AG09319 (cell line): Measurements from ENCODE around the gene DAPK3.
"Not testable (repeated sequence)": the region's sequence is repeated elsewhere in the genome, so short reads cannot be mapped to it uniquely, and the experiment has no call there.

Experiments used
- DNase-seq: peaks from one replicate; pipeline ENCODE4 v3.0.0-alpha.2; 2010; ENCODE audit warnings: low read depth; ENCODE audit errors: extremely low read depth
- TF ChIP-seq, protein P1 (sequence below): IDR thresholded peaks from 2 replicates; pipeline ENCODE4 v1.5.1; 2011; ENCODE audit warnings: low read depth, mild to moderate bottlenecking, inconsistent platforms, low read length, moderate library complexity

DAPK3 gene

DNA sequence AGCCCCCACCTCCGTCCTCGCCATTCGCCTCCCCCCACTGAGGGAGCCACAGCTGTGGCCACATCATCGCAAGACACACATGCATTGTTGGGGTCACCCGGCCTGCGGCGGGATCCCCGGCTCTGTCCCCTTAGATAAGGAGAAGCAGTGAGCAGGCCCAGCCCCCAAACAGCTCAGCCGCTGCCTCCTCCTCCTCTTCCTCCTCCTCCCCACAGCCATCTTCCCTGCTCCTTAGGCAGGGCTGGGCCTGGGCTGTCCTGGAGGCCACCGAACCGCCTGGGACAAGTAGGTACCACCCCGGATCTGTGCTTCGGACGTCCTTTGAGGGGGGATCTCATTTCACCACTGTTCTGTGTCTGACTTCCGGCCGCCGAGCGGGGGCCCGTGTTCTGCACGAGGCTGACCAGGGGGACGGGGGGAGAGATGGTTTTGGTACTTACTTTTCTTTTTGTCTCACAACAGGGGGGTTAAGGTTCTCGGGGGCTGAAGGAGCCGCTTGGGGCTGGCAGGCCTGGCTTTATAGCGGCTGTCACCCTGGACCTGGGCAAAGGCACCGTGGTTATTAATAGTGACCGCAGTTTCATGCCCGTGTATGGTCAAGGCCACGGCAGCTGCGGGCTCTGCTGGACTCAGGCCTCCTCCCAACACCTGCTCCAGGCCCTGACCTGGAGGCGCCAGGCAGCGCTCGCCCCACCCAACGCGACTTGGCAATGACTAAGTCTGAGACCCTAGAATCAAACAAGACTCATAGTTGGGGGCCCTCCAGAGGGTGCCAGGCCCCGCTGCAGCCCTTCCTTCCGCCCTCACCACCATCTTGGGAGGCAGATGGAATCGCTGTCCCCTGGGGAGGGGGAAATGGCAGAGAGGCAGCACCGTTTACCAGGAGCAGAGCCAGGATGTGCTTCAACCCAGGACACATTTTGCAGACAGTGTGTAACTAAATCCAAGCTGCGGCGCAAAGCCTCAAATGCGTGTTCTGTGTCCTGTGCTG lies 19.7 kb downstream of the DAPK3 start:
- no peak for DNase-seq
- TF ChIP-seq, protein P1, sequence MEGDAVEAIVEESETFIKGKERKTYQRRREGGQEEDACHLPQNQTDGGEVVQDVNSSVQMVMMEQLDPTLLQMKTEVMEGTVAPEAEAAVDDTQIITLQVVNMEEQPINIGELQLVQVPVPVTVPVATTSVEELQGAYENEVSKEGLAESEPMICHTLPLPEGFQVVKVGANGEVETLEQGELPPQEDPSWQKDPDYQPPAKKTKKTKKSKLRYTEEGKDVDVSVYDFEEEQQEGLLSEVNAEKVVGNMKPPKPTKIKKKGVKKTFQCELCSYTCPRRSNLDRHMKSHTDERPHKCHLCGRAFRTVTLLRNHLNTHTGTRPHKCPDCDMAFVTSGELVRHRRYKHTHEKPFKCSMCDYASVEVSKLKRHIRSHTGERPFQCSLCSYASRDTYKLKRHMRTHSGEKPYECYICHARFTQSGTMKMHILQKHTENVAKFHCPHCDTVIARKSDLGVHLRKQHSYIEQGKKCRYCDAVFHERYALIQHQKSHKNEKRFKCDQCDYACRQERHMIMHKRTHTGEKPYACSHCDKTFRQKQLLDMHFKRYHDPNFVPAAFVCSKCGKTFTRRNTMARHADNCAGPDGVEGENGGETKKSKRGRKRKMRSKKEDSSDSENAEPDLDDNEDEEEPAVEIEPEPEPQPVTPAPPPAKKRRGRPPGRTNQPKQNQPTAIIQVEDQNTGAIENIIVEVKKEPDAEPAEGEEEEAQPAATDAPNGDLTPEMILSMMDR, result no peak

DNA sequence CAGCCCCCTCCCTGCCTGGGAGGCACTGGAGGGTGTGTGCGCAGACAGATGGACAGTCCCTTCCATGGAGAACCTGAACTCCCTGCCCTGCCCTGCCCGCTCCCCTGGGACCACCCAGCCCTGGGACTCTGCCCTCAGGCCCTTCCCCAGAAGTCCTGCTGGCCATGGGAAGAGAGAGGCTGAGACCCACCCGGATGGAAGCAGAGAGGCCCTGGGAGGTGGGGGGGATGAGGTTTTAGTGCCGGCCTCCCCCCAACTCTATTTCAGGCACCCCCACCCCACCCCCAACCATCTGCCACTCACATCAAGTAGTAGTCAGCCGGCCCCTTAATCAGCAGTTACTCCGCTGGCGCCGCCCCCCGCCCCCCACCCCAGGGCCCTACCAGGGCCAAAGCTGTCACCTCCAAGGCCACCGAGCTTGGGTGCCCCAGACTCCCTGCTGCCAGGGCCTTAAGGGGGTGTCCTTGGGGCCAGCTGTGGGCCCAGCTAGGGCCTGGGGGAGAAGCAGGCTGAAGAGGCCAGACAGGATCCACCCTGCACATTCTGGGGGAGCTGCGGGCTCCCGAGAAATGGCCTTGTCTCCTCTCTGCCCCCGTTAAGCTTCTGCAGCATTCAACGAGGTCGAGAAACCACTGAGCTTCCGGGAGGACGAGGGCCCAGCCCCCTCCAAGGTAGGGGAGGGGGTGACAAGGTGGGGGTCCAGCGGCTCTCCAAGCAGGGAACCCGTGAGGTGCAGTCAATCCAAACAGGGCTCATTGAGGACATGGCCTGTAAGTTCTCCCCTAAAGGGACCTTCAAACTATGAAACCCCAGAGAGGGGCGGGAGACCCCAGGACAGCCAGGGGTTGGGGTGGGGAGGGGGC lies 20.7 kb downstream of the DAPK3 start:
- TF ChIP-seq, protein P1, result no peak
- no peak for DNase-seq

DNA sequence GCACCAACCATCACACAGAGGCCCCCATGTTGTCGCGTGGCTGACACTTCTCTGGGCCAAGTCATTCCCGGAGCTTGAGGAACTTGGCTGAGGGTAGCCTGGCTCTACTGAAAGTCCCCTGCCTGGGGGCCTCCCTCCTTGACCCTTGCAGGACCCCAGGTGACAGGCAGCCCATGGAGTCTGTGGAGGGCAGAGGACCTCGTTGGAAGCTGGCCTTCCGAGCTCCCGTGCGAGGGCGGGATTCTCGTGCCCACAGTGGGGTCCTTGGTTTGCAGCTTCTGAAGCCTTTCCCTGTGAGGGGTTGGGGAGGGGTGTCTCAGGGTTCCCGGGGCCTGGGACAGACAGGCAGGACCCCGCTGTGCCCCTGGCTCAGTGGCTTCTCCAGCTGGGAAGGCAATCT lies 21.6 kb downstream of the DAPK3 start:
- TF ChIP-seq, protein P1, result no peak
- no peak for DNase-seq

DNA sequence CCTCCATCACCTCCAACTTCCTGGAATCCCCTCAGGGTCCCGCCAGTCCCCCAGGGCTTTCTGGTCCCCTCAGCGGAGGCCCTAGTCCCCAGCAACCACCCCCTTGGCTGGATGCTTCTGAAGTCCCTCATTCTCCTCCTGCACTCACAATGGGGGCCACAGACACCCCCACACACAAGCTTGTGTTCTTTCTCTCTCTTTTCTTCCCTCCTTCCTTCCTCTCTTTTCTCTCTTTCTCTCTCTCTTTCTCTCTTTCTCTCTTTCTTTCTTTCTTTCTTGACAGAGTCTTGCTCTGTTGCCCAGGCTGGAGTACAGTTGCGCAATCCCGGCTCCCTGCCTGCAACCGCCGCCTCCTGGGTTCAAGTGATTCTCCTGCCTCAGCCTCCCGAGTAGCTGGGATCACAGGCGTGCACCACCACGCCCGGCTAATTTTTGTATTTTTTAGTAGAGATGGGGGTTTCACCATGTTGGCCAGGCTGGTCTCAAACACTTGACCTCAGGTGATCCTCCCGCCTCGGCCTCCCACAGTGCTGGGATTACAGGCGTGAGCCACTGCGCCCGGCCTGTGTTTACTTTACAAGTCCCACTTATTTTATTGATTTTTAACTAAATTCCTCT lies 23.5 kb downstream of the DAPK3 start:
- DNase-seq, result not testable (repeated sequence)

DNA sequence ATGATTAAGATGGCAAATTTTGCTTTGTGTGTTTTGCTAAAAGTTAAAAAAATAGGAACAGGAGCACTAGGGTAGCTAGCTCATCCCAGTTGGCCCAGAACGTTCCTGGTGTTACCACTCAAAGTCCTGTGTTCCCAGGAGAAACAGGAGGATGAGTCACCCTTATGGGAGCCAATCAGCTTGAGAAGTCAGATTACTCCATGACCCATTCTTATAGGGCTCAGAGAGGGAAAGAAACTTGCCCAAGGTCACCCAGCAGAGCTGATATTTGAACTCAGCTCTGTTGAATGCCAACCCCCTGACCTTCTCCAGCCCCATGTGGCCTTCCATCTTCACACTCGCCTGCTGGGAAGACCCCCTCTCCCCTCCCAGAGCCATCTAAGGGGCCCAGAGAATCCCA lies 25.1 kb downstream of the DAPK3 start:
- TF ChIP-seq, protein P1, result no peak
- no peak for DNase-seq

DNA sequence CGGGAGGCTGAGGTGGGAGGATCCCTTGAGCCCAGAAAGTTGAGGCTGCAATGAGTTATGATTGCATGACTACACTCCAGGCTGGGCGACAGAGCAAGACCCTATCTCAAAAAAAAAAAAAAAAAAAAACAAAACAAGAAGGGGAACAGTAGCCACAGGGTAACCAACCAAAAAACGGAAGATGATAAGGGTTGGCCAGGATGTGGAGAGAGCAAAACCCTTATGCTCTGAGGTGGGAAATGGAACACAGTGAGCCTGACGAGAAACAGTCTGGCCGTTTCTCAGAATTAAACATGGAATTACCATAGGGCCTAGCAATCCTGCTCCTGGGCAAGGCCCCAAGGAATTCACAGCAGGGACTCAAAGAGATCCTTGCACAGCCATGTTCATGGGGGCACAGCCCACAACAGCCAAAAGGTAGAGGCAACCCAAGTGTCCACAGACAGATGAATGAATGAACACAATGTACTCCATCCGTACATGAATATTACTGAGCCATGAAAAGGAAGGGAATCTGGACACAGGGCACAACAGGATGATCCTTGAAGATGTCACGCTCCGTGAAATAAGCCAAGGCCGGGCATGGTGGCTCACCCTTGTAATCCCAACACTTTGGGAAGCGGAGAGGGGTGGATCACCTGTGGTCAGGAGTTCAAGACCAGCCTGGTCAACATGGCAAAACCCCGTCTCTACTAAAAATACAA lies 26.7 kb downstream of the DAPK3 start:
- TF ChIP-seq, protein P1, result no peak
- DNase-seq, result no peak

DNA sequence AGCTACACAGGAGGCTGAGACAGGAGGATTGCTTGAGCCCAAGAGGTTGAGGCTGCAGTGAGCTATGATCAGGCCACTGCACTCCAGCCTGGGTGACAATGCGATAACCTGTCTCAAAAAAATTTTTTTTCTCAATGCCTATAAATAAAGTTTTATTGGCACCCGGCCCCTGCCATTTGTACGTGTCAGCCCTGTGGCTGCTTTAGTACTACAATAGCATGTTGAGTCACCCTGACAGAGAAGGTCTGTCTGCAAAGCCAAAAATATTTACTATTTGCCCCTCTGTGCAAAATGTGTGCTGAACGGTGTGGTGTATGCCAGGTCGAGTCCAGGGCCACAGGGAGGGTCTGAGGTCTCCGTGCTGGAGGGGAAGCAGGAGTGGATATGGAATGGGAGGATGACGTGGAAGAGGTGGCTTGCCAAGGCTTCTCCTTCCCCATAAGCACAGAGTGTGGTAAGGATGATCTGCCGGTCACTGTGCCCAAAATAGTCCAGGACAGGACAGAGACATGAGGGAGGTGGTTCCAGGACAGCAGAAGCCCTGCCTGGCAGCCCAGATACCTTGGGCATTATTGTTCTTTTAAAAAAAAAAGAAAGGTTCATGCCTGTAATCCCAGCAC lies 28.0 kb downstream of the DAPK3 start:
- no peak for DNase-seq
- TF ChIP-seq, protein P1, result no peak

DNA sequence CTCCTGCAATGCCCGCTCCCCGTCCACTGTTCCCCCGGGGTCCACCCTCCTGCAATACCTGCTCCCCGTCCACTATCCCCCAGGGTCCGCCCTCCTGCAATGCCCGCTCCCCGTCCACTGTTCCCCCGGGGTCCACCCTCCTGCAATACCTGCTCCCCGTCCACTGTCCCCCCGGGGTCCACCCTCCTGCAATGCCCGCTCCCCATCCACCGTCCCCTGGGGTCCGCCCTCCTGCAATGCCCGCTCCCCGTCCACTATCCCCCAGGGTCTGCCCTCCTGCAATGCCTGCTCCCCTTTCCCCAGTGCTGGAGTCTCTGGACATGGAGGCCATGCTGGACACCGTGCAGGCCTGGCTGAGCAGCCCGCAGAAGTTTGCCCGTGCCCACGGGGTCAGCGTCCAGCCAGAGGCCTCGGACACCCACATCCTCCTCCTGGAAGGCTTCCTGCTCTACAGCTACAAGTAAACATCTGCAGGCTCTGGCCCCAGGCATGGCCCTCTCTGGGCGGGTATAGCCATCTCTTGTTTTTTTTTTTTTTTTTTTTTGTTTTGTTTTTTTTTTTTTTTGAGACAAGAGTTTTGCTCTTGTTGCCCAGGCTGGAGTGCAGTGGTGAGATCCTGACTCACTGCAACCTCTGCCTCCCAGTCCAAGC lies 32.5 kb downstream of the DAPK3 start:
- not testable (repeated sequence) for DNase-seq
